Chondrocyte (in vitro differentiated cells): ENCODE results near the gene CCL5. TPM values are rescaled to one million over a fixed set of nuclear protein-coding genes. Genes with fewer than 3 reads are reported as not detected.

ENCODE experiments used
- DNase-seq: peaks from one replicate; pipeline ENCODE4 v3.0.0; 2021; ENCODE audit warnings: mixed read lengths, low spot score
- H3K27ac Mint-ChIP-seq: one replicate; pipeline ENCODE4 v1.8.0; 2021; ENCODE audit warnings: mild to moderate bottlenecking, moderate library complexity, mixed read lengths; ENCODE audit not compliant: unreplicated experiment
- H3K27me3 Mint-ChIP-seq: 2 replicates; pipeline ENCODE4 v1.8.0; 2021; ENCODE audit warnings: low read depth, mixed read lengths
- H3K36me3 Mint-ChIP-seq: 2 replicates; pipeline ENCODE4 v1.8.0; 2021; ENCODE audit warnings: low read depth, mixed read lengths
- H3K4me1 Mint-ChIP-seq: 2 replicates; pipeline ENCODE4 v1.8.0; 2021; ENCODE audit warnings: low read depth, mild to moderate bottlenecking, mixed read lengths
- H3K4me3 Mint-ChIP-seq: one replicate; pipeline ENCODE4 v1.8.0; 2021; ENCODE audit warnings: mild to moderate bottlenecking, moderate library complexity, mixed read lengths; ENCODE audit not compliant: unreplicated experiment
- H3K9me3 Mint-ChIP-seq: 2 replicates; pipeline ENCODE4 v1.8.0; 2021; ENCODE audit warnings: low read depth, mixed read lengths
- CTCF ChIP-seq: fragments of 200-600 bp; sonication (generic); IDR thresholded peaks from 2 replicates; pipeline ENCODE4 v1.5.0; 2021; ENCODE audit warnings: antibody characterized with exemption, mild to moderate bottlenecking, moderate library complexity
- total RNA-seq: library from RNA; stranded (reverse); gene quantifications from 3 replicates; pipeline ENCODE4 v1.2.1, GENCODE V29; 2021

The CCL5 gene
- total RNA-seq, 1 donor from 2014 or later: not detected

DNA sequence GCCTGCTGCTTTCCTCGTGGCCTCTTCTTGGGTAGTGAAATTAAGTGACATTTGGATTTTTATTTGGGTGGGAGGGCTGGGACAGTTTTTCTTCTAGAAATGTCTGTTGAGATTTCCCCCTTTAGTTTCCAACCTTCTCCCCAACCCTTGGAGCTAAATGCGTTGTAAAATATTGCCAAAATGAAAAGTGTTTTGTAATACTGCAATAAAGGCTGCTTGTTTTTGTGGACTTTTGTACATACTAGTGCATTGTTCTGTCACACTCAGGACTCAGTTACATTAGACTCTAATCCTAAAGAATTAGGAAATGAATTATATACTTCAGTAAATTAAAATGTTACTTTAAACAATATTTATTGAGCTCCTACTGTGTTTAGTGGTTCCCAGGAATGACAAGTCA is 33.2 kb downstream of the CCL5 start:
- TF ChIP-seq CTCF: no peak
- no peaks in the 10 kb centered on the region for H3K27me3 Mint-ChIP-seq
- H3K36me3 Mint-ChIP-seq: peaks cover 37% of the 10 kb centered on the region
- peaks cover 19% of the 10 kb centered on the region for H3K4me1 Mint-ChIP-seq
- H3K4me3 Mint-ChIP-seq: no peak overlapping the region
- H3K9me3 Mint-ChIP-seq: no peaks in the 10 kb centered on the region
- DNase-seq: no peak
- no peak overlapping the region for H3K27ac Mint-ChIP-seq

GRCh38 chr17:35846055-35846809 is 33.9 kb downstream of the CCL5 start:
- H3K9me3 Mint-ChIP-seq: no peaks in the 10 kb centered on the region
- no peak for DNase-seq
- peaks cover 36% of the 10 kb centered on the region for H3K36me3 Mint-ChIP-seq
- H3K27ac Mint-ChIP-seq: peak overlapping the region; percentile 60
- no peaks in the 10 kb centered on the region for H3K27me3 Mint-ChIP-seq
- TF ChIP-seq CTCF: no peak
- H3K4me1 Mint-ChIP-seq: peaks cover 19% of the 10 kb centered on the region
- H3K4me3 Mint-ChIP-seq: no peak overlapping the region

DNA sequence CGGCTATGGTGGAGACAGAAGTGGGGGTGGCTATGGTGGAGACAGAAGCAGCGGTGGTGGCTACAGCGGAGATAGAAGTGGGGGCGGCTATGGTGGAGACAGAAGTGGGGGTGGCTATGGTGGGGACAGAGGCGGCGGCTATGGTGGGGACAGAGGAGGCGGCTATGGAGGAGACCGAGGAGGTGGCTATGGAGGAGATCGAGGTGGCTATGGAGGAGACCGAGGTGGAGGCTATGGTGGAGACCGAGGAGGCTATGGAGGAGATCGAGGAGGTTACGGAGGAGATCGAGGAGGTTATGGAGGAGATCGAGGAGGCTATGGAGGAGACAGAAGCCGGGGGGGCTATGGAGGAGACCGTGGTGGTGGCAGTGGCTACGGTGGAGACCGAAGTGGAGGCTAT is 35.6 kb downstream of the CCL5 start:
- H3K4me1 Mint-ChIP-seq: peaks cover 17% of the 10 kb centered on the region
- H3K27me3 Mint-ChIP-seq: no peaks in the 10 kb centered on the region
- no peak for DNase-seq
- H3K36me3 Mint-ChIP-seq: peaks cover 36% of the 10 kb centered on the region
- no peak overlapping the region for H3K4me3 Mint-ChIP-seq
- no peak for TF ChIP-seq CTCF
- peak overlapping the region; percentile 41 for H3K27ac Mint-ChIP-seq
- no peaks in the 10 kb centered on the region for H3K9me3 Mint-ChIP-seq

- Mint-ChIP-seq H3K27ac (no peak overlapping the region), H3K4me1 (peaks cover 16% of the 10 kb centered on the region), H3K36me3 (peaks cover 36% of the 10 kb centered on the region), H3K9me3 (no peaks in the 10 kb centered on the region), H3K4me3 (no peak overlapping the region), H3K27me3 (no peaks in the 10 kb centered on the region)
- DNase-seq: no peak
- TF ChIP-seq CTCF: no peak
These were observed 36.5 kb downstream of the CCL5 start for GRCh38 chr17:35843698-35844097.

- TF ChIP-seq CTCF: no peak
- DNase-seq: no peak
- Mint-ChIP-seq H3K9me3 (no peaks in the 10 kb centered on the region), H3K4me1 (peaks cover 12% of the 10 kb centered on the region), H3K36me3 (peaks cover 36% of the 10 kb centered on the region), H3K4me3 (no peak overlapping the region), H3K27me3 (no peaks in the 10 kb centered on the region), H3K27ac (no peak overlapping the region)
These were observed 37.9 kb downstream of the CCL5 start for GRCh38 chr17:35842239-35842638.
